HG02981 (cell line): ENCODE results near the gene DUSP2.

Experiments used
- ATAC-seq: cut with Tn5 transposase; IDR thresholded peaks from one replicate; pipeline ENCODE4 v1.9.1; 2021; ENCODE audit warnings: mild to moderate bottlenecking, moderate library complexity; ENCODE audit not compliant: unreplicated experiment

The DUSP2 gene

GRCh38 chr2:96116424-96116878 is 28.8 kb downstream of the DUSP2 start, which contains the start of gene ADRA2B:
Gene ADRA2B, minus strand, starts transcription at chr2:96116571. Its CDS starts 422 bp downstream, at chr2:96116149.
- ATAC-seq, result peak; percentile 41

GRCh38 chr2:96115631-96116423 is 29.4 kb downstream of the DUSP2 start:
- no peak for ATAC-seq

GRCh38 chr2:96114903-96115581 is 30.2 kb downstream of the DUSP2 start:
- ATAC-seq, result no peak

GRCh38 chr2:96114546-96114902 is 30.7 kb downstream of the DUSP2 start:
- no peak for ATAC-seq

GRCh38 chr2:96113951-96114350 is 31.3 kb downstream of the DUSP2 start:
- no peak for ATAC-seq

DNA sequence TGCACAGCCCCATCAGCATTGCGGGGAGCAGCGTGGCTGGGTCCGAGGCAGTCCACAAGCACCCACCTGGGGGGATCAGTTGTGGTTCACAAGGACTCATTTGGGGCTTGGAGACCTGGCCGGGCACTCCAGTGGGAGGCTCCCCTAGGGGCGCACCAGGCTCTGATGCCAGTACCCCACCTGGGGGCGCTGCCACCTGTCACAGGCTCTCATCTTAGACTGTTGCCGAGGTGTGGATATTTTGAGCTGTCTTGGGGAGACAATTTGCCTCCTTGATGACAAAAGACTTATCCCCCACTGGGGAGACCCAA is 31.9 kb downstream of the DUSP2 start:
- ATAC-seq, result no peak

DNA sequence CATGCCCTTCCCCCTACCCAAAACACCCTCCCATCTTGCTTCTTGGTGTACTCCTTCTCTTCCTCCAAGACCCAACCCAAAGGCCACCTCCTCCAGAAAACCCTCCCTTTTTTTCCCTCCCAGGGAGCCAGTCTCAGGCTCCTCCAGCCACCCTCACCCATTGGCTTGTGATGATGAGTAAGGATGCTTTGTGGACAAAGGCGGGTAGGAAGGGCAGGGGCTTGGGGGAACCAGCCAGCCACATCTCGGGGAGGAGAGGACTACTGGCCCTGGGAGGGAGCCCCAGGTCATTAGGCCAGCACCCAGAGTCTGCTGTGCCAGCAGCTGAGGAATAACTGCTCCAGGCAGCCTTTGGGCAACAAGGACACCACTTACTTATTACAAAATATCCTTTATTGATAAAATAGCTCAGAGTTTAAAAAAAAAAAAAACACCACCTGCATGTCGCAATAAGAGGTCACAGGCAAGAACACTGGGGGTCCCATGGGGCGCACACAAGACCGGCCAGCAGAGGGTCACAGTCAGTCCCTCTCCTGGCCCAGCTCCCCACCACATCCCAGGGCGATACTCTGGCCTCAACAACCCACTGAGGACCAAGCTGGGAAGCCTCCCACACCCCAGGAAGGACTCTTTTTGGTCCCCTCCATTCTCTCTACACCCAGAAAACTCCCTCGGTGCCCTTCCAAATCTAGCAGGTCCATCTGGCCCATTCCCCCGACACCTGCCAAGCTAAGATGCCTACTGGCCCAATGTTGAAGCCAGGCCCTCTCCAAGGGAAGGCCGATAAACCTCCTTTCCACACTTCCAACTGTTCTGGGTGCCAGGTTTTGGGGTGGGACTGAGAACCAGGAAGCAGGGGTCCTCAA is 32.5 kb downstream of the DUSP2 start:
- no peak for ATAC-seq

GRCh38 chr2:96111823-96112500 is 33.3 kb downstream of the DUSP2 start:
- no peak for ATAC-seq

DNA sequence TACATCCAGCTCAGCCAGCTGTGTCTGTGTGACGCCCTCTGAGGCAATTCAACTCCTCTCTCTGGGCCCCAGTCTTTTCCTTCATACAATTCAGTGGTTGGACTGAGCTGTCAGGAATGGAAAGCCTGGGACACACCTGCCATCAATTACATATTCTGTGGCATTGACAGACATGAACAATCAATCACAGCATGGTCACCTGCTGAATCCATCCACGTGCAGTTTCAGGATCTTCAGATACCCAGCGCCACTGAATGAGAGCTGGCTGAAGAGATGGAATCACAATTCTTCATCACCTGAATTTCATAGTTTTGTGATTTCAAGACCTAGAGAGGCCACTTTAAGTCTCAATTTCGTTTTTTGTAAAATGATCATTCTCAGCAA is 34.0 kb downstream of the DUSP2 start:
- ATAC-seq, result no peak

DNA sequence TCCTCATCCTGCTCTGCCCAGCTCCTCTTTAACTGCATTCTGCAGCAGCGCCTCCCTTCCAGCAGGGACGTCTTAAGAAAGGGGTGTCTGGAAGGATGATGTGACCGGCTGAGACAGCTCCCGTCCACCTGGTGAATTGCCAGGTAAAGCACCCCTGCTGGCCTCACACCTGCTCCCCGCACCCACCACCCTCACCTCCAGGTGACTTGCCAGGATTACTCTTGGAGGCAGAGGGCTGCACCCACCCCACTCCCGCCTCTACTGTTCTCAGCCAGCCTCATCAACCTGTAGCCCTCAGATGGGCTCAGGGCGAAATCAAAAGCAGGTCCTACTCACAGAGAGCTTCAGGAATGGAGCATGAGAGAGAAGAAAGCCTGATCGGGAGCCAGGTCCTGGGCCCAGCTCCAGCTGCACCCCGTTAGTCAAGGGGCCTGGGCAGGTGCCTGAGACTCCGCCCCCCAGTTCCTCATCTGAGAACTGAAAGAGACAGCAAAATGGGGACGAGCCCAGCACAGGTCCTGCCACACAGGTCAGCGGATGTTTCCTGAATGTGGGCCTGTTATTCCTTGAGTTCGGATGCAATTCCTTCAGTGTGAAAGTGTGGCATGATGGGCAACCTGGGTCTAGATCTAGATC is 34.5 kb downstream of the DUSP2 start:
- no peak for ATAC-seq

DNA sequence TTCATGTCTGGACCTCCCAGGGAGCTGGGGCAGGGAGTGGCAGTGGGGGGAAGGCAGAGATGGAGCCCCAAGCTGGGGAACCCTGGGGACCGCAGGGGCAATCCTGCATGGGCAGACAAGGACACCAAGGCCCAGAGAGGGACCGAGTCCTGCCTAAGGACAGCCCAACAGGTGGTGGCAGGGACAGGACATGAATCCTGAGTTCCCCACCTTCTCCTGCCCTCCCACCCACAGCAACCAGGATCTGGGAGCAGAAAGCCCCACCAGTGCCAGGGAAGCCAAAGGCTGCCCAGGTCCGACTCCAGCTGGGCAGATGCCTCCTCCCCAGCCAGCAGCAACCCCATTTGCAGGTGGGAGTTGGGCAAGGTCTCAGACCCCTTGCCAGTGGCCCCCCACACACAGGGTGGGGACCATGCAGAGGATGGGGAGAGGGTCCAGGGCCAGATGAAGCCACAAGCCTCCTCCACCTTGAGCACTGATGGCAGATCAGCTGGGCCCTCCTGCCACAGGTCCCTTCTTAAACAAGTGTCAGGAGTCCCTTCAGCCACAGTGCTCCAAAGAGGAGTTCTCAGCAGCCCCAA is 35.2 kb downstream of the DUSP2 start:
- no peak for ATAC-seq

DNA sequence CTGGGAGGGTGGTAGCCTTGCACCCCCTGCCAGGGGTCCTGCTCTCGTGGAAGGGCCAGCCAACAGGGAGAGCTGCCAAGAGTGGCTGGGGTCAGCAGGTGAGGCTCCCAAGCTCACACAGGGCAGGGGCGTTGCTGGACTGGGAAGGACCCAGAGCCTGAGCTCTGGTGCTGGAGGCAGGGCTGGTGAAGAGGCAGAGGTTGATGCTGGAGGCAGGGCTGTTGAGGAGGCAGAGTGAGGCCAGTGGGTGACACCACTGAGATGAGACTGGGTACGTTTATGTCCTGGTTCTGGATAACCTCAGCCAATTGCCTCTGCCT is 35.9 kb downstream of the DUSP2 start:
- no peak for ATAC-seq

GRCh38 chr2:96108541-96109360 is 36.5 kb downstream of the DUSP2 start:
- ATAC-seq, result no peak

GRCh38 chr2:96108151-96108540 is 37.1 kb downstream of the DUSP2 start:
- no peak for ATAC-seq

- no peak for ATAC-seq
Observed at GRCh38 chr2:96107708-96108065, 37.6 kb downstream of the DUSP2 start.

DNA sequence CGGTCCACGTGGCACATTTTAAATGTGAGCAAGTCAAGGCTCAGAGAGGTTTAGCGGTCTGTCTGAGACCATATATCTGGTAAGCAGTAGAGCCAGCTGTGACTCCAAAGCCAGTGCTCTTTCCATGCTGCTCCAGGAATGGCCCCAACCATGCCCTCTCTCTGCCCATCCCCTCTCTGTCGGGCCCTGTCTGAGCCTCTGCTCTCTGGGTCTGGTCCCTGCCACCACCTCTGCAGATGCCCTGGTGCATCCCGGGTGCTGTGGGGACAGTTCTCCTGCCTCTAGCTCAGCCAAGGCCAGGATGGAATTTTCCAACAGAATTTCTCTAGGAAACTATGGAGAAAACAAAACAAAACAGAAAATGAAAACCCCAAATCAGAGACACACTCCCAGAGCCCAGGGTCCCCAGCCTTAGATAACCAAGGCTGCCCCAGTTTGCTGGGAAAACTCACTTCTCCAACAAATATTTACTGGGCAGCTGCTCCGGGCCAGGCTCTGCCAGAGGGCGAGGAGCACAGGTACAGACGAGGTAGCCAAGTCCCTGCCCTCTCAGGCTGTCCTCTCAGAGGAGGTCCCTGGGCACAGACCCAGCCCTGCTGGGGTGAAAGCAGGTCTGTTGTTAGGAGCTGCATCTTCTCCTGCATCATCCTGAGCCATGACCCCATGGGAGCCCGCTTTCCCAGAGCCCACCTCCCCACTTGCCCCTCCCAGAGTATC is 38.1 kb downstream of the DUSP2 start:
- no peak for ATAC-seq

- no peak for ATAC-seq
Observed at GRCh38 chr2:96105994-96106715, 39.1 kb downstream of the DUSP2 start.

- no peak for ATAC-seq
Observed at GRCh38 chr2:96105152-96105915, 39.9 kb downstream of the DUSP2 start.
